ENCODE measurements around the gene GPD1. TPM values are rescaled to one million over a fixed set of nuclear protein-coding genes. Genes with fewer than 3 reads are reported as not detected.
"Not testable (repeated sequence)": the region's sequence is repeated elsewhere in the genome, so short reads cannot be mapped to it uniquely, and the experiment has no call there.

The GPD1 gene
- total RNA-seq, 1 donor from 2014 or later = 33.9 TPM

DNA sequence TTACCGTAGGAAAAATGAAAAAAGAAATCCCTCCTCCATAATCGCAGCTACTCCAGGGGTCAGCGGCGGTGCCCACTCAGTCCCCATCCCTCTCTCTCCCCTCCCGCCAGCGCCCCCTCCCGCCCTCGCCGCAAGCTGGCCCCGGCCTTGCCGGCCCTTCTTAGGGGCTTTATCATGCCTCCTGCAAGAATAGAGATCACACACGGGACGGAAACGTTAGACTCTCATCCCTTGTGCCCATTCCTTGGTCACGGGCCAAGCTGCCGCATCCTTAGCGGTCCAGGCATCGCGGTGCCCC lies 7.5 kb downstream of the GPD1 start:
- intact Hi-C loops (cut with micrococcal nuclease) = loop anchor here (10.0 kb wide), 1 partner anchor 53 kb away; the partner anchor contains the start of gene CERS5
- ATAC-seq (peak; percentile 1), DNase-seq (no peak)

DNA sequence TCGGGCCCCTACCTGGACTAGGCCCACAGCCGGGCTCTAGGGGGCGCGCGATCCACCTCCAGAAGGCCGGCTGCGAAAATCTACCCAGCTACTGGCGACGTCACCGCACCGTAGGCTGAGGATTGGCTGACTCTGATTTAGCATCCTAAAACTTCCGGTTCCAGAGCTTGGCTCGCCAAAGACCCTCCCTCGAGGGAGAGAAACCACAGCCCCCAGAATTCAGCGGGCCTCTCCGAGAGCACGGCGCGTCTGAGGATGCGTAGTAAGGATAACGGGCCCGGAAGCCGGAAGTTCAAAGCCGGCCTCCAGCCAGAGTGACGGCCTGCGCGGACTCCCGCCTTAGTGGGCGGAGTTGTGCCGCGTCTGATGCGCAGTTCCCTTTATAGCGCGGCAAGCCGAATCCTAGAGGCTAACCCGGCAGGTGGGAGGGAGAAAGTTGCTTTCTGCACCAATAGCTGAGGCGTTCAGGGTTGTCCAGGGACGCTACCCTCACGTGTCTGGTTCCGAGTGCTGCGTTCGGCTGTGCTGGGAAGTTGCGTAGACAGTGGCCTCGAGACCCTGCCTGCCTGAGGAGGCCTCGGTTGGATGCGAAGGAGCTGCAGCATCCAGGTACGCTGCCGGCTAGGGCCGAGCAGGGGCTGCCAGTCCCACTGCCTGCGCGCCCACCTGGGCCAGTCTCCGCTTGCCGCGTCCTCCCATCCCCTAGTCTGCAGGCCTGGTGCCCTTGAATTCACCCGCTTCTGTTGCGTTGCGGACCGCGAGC lies 8.1 kb downstream of the GPD1 start, which contains the start of gene COX14:
COX14 (plus strand) TSS at position 544 of the 763 bp plus-strand sequence. CDS start 7,808 bp downstream, outside the sequence.
- ATAC-seq = peak; percentile 87
- peak; percentile 99 for DNase-seq
- intact Hi-C loops (cut with micrococcal nuclease) = loop anchor here (10.0 kb wide), 1 partner anchor 53 kb away; the partner anchor contains the start of gene CERS5

DNA sequence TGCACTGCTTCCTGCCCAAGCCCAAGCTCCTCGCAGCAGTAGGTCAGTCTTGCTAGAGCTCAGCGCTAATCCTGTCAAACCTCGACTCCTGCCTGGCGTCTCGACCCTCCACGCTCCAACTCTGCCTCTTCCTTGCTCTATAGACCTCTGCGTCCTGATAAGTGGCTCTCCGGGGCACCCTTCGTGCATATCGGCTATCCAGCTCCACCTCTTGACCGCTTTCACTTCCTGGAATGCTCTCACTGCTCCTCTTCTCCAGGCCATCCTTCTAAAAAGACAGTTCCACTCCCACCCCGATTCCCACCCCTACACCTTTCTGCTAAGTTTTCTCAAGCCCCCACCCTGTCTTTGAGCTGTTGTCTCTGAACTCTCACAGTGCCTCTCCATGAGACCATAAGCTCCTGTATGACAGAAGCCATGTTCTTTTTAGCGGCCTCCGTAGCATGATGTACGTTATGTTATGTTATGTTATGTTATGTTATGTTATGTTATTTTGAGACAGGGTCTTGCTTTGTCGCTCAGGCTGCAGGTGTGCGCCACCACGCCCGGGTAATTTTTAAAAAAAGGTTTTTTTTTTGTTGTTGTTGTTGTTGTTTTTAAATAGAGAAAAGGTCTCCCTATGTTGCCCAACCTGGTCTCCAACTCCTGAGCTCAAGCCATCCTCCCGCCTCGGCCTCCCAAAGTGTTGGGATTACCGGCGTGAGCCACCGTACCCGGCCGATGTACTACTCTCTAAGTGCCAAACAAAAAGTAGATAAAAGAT lies 8.8 kb downstream of the GPD1 start:
- intact Hi-C loops (cut with micrococcal nuclease) = loop anchor here (10.0 kb wide), 1 partner anchor 52 kb away; the partner anchor contains the start of gene CERS5
- DNase-seq = no peak
- peak; percentile 1 for ATAC-seq

- ATAC-seq (peak; percentile 74), DNase-seq (no peak)
- intact Hi-C loops (cut with micrococcal nuclease) = loop anchor here (10.0 kb wide), 1 partner anchor 48 kb away; the partner anchor contains the start of gene CERS5
Measured at GRCh38 chr12:50117057-50117622, 13.3 kb downstream of the GPD1 start.

DNA sequence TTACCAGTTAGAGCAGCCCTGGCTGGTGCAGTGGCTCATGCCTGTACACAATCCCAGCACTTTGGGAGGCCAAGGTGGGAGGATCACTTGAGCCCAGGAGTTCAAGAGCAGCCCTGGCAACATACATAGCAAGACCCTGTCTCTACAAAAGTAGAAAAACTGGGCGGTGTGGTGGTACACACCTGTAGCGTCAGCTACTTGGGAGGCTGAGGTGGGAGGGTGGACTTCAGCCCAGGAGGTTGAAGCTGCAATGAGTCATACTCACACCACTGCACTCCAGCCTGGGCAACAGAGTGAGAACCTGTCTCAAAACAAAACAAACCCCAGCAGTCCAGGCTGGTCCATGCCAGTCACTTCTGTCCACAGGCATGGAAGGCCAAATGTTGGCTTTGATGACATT lies 15.6 kb downstream of the GPD1 start:
- no peak for DNase-seq
- ATAC-seq = no peak
- intact Hi-C loops (cut with micrococcal nuclease) = loop anchor here (10.0 kb wide), 1 partner anchor 45 kb away; the partner anchor contains the start of gene CERS5

DNA sequence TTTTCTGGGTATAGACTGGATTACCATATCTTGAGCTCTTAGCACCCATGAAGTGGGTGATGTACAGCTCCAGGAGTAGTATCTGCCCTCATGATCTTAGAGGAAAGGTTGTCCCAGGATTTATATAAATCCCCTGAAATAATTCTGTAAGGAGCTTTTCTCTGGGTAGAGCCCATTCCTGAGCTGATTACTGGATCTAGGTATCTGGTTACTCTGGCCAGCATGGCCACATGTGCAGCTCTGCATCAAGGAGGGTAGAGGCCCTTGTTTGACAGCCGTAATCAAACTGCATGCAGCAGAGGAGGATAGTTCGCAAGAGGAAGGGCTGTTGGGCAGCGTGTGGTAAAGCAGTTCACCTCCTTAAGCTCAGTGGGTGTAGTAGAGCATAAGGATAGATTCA lies 16.7 kb downstream of the GPD1 start:
- intact Hi-C loops (cut with micrococcal nuclease) = no loop called here
- DNase-seq (no peak), ATAC-seq (no peak)

- ATAC-seq (no peak), DNase-seq (no peak)
- intact Hi-C loops (cut with micrococcal nuclease) = no loop called here
Measured at GRCh38 chr12:50120953-50121352, 17.1 kb downstream of the GPD1 start.

- DNase-seq = no peak
- no peak for ATAC-seq
- intact Hi-C loops (cut with micrococcal nuclease) = no loop called here
Measured at GRCh38 chr12:50121641-50122040, 17.8 kb downstream of the GPD1 start.

DNA sequence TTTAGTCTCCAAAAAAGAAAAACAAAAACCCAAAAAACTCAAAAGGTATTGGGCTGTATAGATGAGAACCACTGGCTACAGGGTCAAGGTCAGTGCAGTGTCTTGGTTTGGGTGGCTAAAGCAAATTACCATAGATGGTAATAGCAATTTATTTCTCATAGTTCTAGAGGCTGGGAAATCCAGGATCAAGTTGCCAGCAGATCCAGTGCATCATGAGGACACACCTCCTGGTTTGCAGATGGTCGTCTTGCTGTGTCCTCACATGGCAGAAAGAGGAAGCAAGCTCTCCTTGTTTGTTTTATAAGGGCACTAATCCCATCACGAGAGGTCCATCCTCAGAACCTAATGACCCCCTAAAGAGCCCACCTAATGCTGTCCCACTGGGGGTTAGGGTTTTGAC lies 19.4 kb downstream of the GPD1 start:
- intact Hi-C loops (cut with micrococcal nuclease) = no loop called here
- ATAC-seq (no peak), DNase-seq (no peak)

- intact Hi-C loops (cut with micrococcal nuclease) = no loop called here
- DNase-seq (no peak), ATAC-seq (peak; percentile 85)
Measured at GRCh38 chr12:50127546-50127945, 23.7 kb downstream of the GPD1 start.

DNA sequence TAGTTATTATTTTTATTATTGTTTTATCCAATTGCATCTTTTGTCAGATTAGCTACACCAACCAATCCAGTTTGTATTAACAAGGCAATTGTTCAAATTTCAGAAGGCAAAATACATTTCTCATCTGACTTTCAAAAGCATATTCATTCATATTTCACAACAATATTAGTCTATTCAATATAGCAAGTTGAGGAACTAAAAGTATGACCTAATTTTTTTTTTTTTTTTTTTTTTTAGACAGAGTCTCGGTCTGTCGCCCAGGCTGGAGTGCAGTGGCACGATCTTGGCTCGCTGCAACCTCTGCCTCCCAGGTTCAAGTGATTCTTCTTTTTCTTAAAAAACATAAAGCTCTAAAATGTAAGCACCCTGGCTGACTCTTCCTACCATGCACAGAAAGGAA lies 25.5 kb downstream of the GPD1 start:
- intact Hi-C loops (cut with micrococcal nuclease) = no loop called here
- ATAC-seq (no peak), DNase-seq (no peak)

DNA sequence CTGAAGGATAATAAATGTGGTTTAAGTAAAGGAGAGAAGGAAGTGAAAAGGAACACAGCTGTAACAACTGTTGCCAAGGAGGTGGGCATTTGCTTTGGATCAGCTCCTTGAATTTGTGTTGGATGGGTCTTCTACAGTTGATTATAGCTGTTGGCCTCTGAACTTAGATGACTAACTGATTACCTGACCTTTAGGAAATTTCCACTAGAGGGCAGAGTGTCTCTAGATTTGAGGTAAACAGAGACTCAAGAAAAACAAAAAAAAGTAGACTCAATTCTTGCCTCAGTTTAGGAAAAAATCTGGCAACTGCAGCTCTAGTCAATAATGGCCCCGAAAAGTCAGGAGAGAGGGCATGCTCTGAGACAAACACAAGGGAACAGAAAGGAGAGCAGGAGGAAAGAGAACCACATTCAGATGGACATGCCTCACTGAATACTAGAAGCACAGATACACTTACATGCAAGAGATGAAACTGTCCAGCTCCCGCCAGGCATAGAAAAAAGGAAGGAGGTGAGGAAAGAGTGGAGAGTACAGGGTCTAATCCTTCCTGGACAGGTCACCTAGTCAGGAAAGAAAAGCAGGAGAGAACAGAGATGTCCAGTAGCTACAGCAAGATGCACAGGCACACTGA lies 28.8 kb downstream of the GPD1 start:
- DNase-seq (no peak), ATAC-seq (no peak)
- intact Hi-C loops (cut with micrococcal nuclease) = no loop called here

- no peak for DNase-seq
- intact Hi-C loops (cut with micrococcal nuclease) = no loop called here
- ATAC-seq = no peak
Measured at GRCh38 chr12:50142993-50143392, 39.2 kb downstream of the GPD1 start.

DNA sequence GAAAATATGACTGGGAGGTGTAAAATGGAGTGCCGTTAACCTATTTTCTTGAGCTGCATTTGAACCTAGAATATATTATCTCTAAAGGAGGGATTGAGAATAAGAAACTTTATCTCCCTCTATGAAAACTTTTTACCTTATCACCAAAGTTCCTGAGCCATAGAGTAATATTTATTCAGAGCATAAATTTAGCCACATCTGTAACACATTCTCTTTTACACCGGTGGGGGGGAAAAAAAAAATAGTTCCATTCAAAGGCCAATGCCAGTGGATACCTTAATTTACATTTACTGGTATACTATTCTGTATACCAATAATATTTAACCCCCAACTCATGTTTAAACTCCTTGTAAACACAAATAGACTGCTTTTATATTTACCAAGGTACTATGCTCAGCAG lies 41.6 kb downstream of the GPD1 start:
- DNase-seq = no peak
- no peak for ATAC-seq
- intact Hi-C loops (cut with micrococcal nuclease) = no loop called here

DNA sequence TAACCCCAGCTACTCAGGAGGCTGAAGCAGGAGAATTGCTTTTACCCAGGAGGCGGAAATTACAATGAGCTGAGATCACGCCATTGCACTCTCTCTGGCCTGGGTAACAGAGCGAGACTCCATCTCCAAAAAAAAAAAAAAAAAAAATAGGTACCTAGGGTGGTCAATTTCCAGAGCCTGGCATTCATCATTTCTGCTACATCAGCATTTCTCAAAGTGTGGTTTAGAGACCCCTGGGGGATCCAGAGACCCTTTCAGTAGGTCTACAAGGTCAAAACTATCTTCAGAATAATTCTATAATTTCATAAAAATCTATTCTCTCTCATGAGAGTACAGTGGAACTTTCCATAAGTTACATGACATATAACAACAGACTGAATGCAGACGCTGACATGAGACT lies 43.5 kb downstream of the GPD1 start:
- ATAC-seq (no peak), DNase-seq (no peak)
- intact Hi-C loops (cut with micrococcal nuclease) = no loop called here

GRCh38 chr12:50148011-50148410 lies 44.2 kb downstream of the GPD1 start:
- DNase-seq; intact Hi-C loops (cut with micrococcal nuclease); ATAC-seq: not testable (repeated sequence)

- DNase-seq (no peak), ATAC-seq (no peak)
- intact Hi-C loops (cut with micrococcal nuclease) = no loop called here
Measured at GRCh38 chr12:50149311-50149710, 45.5 kb downstream of the GPD1 start.

DNA sequence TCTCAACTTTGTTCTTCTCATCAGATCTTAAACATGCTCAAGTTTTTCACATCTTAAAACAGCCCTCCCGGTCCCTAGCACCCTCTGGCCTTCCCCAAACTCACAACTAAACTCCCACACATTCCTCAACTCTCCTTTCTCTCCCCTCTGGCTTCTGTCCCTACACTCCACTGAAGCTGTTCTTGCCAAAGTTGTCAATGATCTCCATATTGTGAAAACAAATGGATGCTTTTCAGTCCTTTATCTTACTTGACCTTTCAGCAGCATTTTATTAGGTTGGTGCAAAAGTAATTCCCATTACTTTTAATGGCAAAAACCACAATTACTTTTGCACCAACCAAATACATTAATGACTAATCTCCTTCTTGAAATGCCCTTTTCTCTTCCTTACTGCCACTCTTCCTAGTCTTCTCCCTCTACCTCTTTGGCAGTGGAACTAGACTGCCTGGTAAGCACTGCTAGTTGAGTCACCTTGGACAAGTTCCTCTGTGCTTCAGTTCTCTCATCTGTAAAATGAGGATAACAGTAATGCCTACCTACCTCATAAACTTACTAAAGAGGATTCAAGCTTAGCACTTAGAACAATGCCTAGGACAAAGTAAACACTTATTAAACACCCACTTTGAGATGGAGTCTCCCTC lies 47.4 kb downstream of the GPD1 start:
- DNase-seq (no peak), ATAC-seq (no peak)
- intact Hi-C loops (cut with micrococcal nuclease) = no loop called here

DNA sequence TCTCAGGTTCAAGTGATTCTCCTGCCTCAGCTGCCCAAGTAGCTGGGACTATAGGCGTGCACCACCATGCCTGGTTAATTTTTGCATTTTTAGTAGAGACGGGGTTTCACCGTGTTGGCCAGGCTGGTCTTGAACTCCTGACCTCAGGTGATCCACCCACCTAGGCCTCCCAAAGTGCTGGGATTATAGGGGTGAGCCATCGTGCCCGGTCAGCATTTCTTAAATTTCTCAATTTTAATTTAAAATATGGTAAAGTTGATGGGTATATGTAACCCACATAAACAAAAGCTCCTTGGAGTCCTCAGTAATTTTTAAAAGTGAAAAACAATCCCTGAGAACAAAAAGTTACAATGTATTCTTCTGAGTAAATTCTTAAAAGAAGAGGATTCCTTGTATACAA lies 51.1 kb downstream of the GPD1 start:
- DNase-seq; ATAC-seq; intact Hi-C loops (cut with micrococcal nuclease): not testable (repeated sequence)

Data from left ventricle myocardium superior (tissue), 1 donor.